Thymus (tissue), 11 donors: ENCODE results near the gene ASAP3. TPM values are rescaled to one million over a fixed set of nuclear protein-coding genes. Genes with fewer than 3 reads are reported as not detected.

Source experiments
- DNase-seq, 9 donors: peaks; one replicate each; pipeline ENCODE4 v3.0.0-alpha.2; 2013; ENCODE audit warnings: low spot score in 9 of 9, low read depth in 6 of 9, missing footprints in 1 of 9
- H3K27ac ChIP-seq, 2 donors: one replicate each; pipeline ENCODE4 v1.5.1; 2013; ENCODE audit warnings: control low read depth in 1 of 2, low read depth in 1 of 2, low read length in 1 of 2, mild to moderate bottlenecking in 1 of 2, moderate library complexity in 1 of 2
- H3K27me3 ChIP-seq, 2 donors: one replicate each; pipeline ENCODE4 v1.5.1; 2013; ENCODE audit warnings: low read length in 1 of 2; ENCODE audit not compliant: control insufficient read depth in 2 of 2, insufficient read depth in 1 of 2
- H3K36me3 ChIP-seq, 2 donors: one replicate each; pipeline ENCODE4 v1.5.1; 2013; ENCODE audit warnings: low read length in 1 of 2, mild to moderate bottlenecking in 1 of 2, moderate library complexity in 1 of 2; ENCODE audit not compliant: control insufficient read depth in 2 of 2, insufficient read depth in 2 of 2
- H3K4me1 ChIP-seq, 2 donors: one replicate each; pipeline ENCODE4 v1.5.1; 2013; ENCODE audit warnings: low read length in 2 of 2; ENCODE audit not compliant: control insufficient read depth in 2 of 2, insufficient read depth in 2 of 2
- H3K4me3 ChIP-seq, 2 donors: one replicate each; pipeline ENCODE4 v1.5.1; 2013; ENCODE audit warnings: low read length in 2 of 2, control low read depth in 1 of 2, mild to moderate bottlenecking in 1 of 2
- H3K9me3 ChIP-seq, 2 donors: one replicate each; pipeline ENCODE4 v1.5.1; 2013; ENCODE audit warnings: low read length in 1 of 2, mild to moderate bottlenecking in 1 of 2; ENCODE audit not compliant: control insufficient read depth in 2 of 2, insufficient read depth in 1 of 2
- WGBS: extraction: QIAGEN DNeasy Blood & Tissue Kit; methylation state at CpG from one replicate; pipeline ENCODE4 v1.1.7; 2013; 5-methylcytosine and 5-hydroxymethylcytosine counted together
- polyA plus RNA-seq: library from polyadenylated mRNA; stranded (reverse); fragments of 200-250 nt; gene quantifications from one replicate; pipeline ENCODE4 v1.2.3, GENCODE V29; 2013
- total RNA-seq: library from RNA; stranded (reverse); fragments of 120-200 nt; gene quantifications from one replicate; pipeline ENCODE4 v1.2.4, GENCODE V29; 2013
- donor health status: healthy.

Gene ASAP3
- total and polyA plus RNA-seq, 2 donors, result 4.1 to 10.4 TPM

- no peak for DNase-seq
- Histone ChIP-seq H3K4me3 (no peak overlapping the region), H3K27ac (no peak overlapping the region), H3K4me1 (peaks cover 7 to 9% of the 10 kb centered on the region in 2 donors), H3K27me3 (peaks cover 0 to 7% of the 10 kb centered on the region in 2 donors), H3K9me3 (no peaks in the 10 kb centered on the region), H3K36me3 (no peaks in the 10 kb centered on the region)
- WGBS, result 93% methylated on average over 4 of the region's 4 CpGs
Observed at GRCh38 chr1:23449958-23450357, 34.0 kb downstream of the ASAP3 start.

DNA sequence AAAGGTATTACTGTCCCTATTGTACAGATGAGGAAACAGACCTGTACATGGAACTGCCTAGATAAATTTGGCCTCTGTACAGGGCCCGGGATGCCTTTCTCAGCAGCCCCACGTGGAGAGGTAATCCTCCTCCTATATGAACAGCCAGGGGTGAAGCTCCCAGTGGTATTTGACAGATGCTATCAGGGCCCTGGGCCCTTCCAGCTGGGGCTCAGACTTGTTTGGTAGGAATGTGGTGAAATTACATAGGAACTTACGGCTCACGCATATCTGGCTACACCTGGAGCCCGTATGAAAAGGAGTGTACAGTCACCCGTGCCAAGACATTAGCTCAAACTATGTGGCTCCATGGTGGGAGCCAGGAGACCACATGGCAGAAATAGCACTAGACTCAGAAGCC, 34.7 kb downstream of the ASAP3 start:
- H3K27ac ChIP-seq, result no peak overlapping the region
- 94% methylated on average over 6 of the region's 6 CpGs for WGBS

DNA sequence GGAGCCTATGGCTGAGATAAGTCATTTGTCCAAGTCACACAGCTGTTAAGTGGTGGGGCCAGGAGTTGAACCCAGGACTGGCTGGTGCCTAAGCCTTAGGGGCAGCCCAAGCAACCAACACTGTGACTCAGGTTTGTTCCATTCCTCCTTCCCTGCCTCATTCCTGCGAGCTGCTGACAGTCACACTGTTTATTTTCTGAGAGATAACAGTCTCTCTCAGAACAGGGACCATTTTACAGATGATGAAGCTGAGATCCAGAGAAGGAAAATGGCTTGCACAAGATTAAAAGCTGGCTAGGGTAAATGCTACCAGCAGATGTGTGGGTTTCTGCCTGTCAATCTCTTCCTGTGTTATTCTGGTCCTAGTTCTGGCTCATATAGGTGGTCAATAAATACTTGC, 35.1 kb downstream of the ASAP3 start:
- 100% methylated on average over 1 of the region's 1 CpG for WGBS
- Histone ChIP-seq H3K4me3 (no peak overlapping the region), H3K27ac (no peak overlapping the region), H3K9me3 (no peaks in the 10 kb centered on the region), H3K27me3 (peaks cover 0 to 7% of the 10 kb centered on the region in 2 donors), H3K36me3 (no peaks in the 10 kb centered on the region), H3K4me1 (peaks cover 7 to 9% of the 10 kb centered on the region in 2 donors)
- DNase-seq, result no peak

More for the DNA sequence above, 34.7 kb downstream of the ASAP3 start:
- H3K4me3 ChIP-seq, result no peak overlapping the region
- H3K36me3 ChIP-seq, result no peaks in the 10 kb centered on the region
- H3K9me3 ChIP-seq, result no peaks in the 10 kb centered on the region
- peaks cover 0 to 7% of the 10 kb centered on the region in 2 donors for H3K27me3 ChIP-seq
- no peak for DNase-seq
- H3K4me1 ChIP-seq, result peaks cover 7 to 9% of the 10 kb centered on the region in 2 donors

DNA sequence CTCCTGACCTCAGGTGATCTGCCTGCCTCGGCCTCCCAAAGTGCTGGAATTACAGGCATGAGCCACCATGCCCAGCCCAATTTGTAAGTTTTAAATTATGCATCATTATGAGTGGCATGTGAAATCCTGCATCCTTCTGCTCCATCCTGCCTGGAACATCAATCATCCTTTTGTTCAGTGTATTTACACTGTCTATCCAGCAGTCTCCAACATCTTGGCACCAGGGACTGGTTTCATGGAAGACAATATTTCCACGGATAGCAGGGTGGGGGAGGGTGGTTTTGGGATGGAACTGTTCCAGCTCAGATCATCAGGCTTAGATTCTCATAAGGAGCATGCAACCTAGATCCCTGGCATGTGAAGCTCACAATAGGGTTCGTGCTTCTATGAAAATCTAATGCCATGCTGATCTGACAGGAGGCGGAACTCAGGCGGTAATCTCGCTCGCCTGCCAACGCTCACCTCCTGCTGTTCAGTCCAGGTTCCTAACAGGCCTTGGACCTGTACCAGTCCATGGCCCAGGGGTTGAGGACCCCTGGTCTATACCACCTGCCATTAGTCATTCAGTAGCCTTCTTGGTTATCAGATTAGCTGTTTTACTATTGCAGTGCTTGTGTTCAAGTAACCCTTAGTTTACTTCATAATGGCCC, 37.2 kb downstream of the ASAP3 start:
- 97% methylated on average over 8 of the region's 8 CpGs for WGBS
- no peak overlapping the region for H3K27ac ChIP-seq
- H3K36me3 ChIP-seq, result no peaks in the 10 kb centered on the region
- peaks cover 2 to 4% of the 10 kb centered on the region in 2 donors for H3K4me1 ChIP-seq
- DNase-seq, result no peak
- no peaks in the 10 kb centered on the region for H3K9me3 ChIP-seq
- no peak overlapping the region for H3K4me3 ChIP-seq
- peaks cover 0 to 6% of the 10 kb centered on the region in 2 donors for H3K27me3 ChIP-seq

DNA sequence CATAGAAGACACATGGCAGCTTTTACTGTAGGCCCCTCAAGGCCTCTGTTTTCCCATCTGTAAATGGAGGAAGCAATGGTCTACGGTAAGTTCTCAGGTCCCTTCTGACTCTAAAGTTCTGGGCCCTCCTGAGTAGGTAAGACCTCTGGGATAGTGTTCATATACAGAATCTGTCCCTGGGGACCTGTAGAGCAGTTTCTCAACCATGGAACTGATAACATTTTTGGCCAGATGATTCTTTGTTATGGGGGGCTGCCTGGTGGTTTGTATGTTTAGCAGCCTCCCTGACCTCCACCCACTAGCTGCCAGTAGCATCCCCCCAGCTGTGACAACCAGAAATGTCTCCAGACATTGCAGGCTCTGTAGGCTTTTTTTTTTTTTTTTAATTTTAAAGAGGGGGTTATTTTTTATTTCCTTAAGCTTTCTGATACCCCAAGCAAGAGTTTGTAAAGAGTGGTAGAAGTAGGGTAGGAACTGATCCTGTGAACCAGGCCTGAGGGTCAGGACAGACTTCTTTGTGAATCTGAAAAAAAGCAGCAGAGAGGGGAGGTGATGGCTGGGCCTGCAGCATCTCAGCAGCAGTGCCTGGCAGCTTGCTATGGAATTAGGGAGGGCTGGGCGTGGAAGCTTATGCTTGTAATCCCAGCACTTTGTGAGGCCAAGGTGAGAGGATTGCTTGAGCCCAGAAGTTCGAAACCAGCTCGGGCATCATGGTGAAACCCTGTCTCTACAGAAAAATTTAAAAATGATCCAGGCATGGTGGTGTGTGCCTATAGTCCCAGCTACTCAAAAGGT, 39.2 kb downstream of the ASAP3 start:
- Histone ChIP-seq H3K36me3 (no peaks in the 10 kb centered on the region), H3K4me1 (no peaks in the 10 kb centered on the region), H3K4me3 (no peak overlapping the region), H3K27me3 (peaks cover 0 to 6% of the 10 kb centered on the region in 2 donors), H3K27ac (no peak overlapping the region), H3K9me3 (no peaks in the 10 kb centered on the region)
- DNase-seq, result no peak
- 95% methylated on average over 4 of the region's 4 CpGs for WGBS

DNA sequence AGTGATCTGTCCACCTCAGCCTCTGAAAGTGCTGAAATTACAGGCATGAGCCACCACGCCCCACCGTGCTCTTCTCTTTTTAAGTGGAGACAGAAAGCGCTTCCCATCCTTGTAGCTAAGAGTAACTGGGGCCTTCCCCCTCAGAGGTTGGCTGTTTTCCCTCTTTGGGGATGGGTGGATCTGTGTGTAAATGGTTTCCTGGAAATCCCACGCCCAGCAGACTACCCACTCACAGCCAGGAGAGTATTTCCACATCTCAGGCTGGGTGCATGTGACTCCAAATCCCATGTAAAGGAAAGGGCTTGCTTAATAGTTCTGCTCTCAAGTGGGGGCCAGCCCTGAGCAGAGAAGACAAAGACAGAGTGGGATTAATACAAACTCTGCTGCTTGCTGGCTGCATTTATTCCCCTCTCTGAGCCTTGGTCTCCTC, 39.9 kb downstream of the ASAP3 start:
- 93% methylated on average over 4 of the region's 4 CpGs for WGBS
- no peak overlapping the region for H3K4me3 ChIP-seq
- peaks cover 0 to 5% of the 10 kb centered on the region in 2 donors for H3K27me3 ChIP-seq
- H3K36me3 ChIP-seq, result no peaks in the 10 kb centered on the region
- no peaks in the 10 kb centered on the region for H3K4me1 ChIP-seq
- no peak overlapping the region for H3K27ac ChIP-seq
- H3K9me3 ChIP-seq, result no peaks in the 10 kb centered on the region
- DNase-seq, result no peak

DNA sequence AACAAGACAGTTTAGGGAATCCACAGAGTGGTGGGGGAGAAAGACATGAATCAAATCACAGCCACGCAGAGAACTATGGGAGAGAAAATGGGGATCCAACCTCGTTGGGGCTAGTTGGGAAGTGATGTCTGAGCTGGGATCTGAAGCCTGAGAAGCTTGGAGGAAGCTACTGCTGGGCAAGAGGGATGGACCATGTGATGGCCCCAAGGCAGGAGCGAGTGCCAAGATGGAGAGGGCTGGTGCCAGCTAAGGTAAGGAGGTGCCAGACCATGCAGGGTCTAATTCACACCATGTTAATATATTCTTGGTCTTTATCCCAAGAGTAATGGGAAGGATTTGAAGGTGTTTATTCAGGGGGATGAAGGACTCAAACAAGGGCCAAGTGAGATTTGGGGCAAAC, 41.2 kb downstream of the ASAP3 start:
- no peak overlapping the region for H3K4me3 ChIP-seq
- H3K4me1 ChIP-seq, result no peaks in the 10 kb centered on the region
- no peaks in the 10 kb centered on the region for H3K9me3 ChIP-seq
- no peak for DNase-seq
- H3K36me3 ChIP-seq, result no peaks in the 10 kb centered on the region
- peaks cover 0 to 7% of the 10 kb centered on the region in 2 donors for H3K27me3 ChIP-seq
- WGBS, result 92% methylated on average over 3 of the region's 3 CpGs
- no peak overlapping the region for H3K27ac ChIP-seq

GRCh38 chr1:23441446-23442148, 42.4 kb downstream of the ASAP3 start:
- no peaks in the 10 kb centered on the region for H3K9me3 ChIP-seq

DNA sequence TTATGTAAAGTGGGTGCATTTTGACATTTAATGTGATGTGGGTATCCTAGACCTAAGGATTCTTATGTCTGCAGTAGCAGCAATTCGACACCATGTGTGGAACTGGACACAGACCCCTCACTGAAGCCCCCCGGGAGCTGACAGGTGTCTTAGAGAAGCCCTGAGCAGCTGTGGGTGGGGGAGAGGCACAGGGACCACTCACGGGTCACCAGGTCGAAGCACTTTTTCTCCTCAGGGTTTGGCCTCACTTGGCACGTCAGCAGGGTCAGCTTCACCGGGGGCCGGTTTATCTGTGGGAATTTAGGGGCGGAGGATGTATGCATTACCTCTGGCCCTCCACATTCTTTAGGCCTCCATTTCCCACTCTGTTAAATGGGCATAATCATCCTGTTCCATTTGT, 45.4 kb downstream of the ASAP3 start:
- DNase-seq, result no peak
- WGBS, result 94% methylated on average over 8 of the region's 8 CpGs
- Histone ChIP-seq H3K4me1 (no peaks in the 10 kb centered on the region), H3K36me3 (no peaks in the 10 kb centered on the region), H3K4me3 (no peak overlapping the region), H3K27ac (no peak overlapping the region), H3K9me3 (no peaks in the 10 kb centered on the region), H3K27me3 (peaks cover 0 to 35% of the 10 kb centered on the region in 2 donors)

More at GRCh38 chr1:23441446-23442148, 42.4 kb downstream of the ASAP3 start:
- Histone ChIP-seq H3K4me1 (no peaks in the 10 kb centered on the region), H3K4me3 (no peak overlapping the region), H3K27ac (no peak overlapping the region), H3K27me3 (peaks cover 0 to 18% of the 10 kb centered on the region in 2 donors), H3K36me3 (no peaks in the 10 kb centered on the region)
- 95% methylated on average over 8 of the region's 8 CpGs for WGBS
- no peak for DNase-seq
